ENCODE data around the gene GZF1.
A peak's percentile ranks its signal among the peaks of the same experiment; 100 is the strongest.

Gene GZF1

DNA sequence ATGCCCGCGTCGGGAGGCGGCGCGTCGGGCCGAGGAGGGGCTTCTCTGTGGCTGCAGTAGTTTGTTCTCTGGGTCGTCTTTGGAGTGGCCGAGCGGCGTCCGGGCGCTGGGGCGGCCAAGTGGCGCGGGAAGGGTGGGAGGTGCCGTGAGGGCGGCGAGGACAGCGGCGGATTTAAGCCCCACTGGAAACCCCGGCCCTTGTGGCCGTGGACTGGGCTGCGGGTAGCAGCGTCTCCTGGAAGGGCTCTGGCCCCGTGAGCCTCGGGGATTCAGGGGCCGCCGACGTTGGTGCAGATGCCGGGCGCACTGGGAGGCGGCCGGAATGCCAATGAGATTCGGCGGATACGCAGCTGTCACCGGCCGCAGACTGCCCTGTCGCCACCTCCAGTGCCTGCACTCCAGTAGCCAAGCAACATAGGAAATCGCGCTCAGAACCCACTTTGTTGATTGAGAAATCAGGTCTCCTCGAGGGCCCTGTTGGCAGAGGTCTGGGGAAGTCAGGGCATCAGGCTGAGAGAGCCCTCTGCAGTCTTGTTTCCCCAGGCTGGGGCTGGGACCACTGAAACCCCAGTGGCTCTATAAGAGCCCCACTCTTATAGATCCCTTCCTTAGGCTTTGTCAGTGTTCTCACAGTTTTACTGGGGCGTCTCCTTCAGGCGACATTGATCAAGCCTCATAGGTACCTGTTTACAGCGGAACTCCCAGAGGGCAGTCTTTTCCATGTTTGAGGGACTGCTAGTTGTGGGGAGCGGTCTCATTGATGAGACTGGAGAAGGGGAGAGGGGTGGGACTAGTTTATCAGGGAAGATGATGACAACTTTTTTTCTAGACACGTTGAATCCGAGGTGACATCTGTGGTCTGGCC is 642 bp downstream of the GZF1 start:
- Histone ChIP-seq H3K9ac (ENCODE audit: low read length) (peak overlapping the region; percentile 79), H3K36me3 (ENCODE audit: control insufficient read depth, insufficient read depth, low read length) (no peaks in the 10 kb centered on the region), H3K4me1 (ENCODE audit: control insufficient read depth, insufficient read depth, low read length) (peaks cover 44% of the 10 kb centered on the region), H3K4me3 (ENCODE audit: low read length) (peak overlapping the region; percentile 10), H3K9me3 (ENCODE audit: control insufficient read depth, low read length) (no peaks in the 10 kb centered on the region), H3K27me3 (ENCODE audit: control insufficient read depth, insufficient read depth, low read length) (no peaks in the 10 kb centered on the region)

DNA sequence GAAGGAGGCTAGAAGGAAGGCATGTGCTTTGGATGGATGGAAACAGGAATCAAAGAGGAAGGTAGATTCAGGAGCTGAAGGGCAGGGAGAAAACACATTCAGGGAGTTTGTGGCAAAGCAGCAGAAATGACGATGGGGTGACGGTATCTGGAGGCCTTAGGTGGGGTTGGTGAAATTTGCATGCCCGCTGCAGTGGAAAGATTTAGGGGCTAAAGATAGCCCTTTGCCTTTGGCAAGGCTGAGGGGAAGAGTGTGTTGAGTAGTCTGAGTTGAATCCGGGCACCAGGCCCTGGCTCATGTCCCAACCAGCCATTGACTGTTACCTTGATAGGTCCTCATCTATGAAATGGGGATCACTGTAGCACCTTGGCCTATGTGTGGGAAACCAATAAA is 1.3 kb downstream of the GZF1 start:
- peaks cover 44% of the 10 kb centered on the region for H3K4me1 ChIP-seq (ENCODE audit: control insufficient read depth, insufficient read depth, low read length)
- peak overlapping the region; percentile 10 for H3K4me3 ChIP-seq (ENCODE audit: low read length)
- no peaks in the 10 kb centered on the region for H3K27me3 ChIP-seq (ENCODE audit: control insufficient read depth, insufficient read depth, low read length)
- H3K9me3 ChIP-seq (ENCODE audit: control insufficient read depth, low read length) = no peaks in the 10 kb centered on the region
- peak overlapping the region; percentile 79 for H3K9ac ChIP-seq (ENCODE audit: low read length)
- H3K36me3 ChIP-seq (ENCODE audit: control insufficient read depth, insufficient read depth, low read length) = no peaks in the 10 kb centered on the region

- Histone ChIP-seq H3K36me3 (ENCODE audit: control insufficient read depth, insufficient read depth, low read length) (no peaks in the 10 kb centered on the region), H3K27me3 (ENCODE audit: control insufficient read depth, insufficient read depth, low read length) (no peaks in the 10 kb centered on the region), H3K4me3 (ENCODE audit: low read length) (no peak overlapping the region), H3K9ac (ENCODE audit: low read length) (no peak overlapping the region), H3K4me1 (ENCODE audit: control insufficient read depth, insufficient read depth, low read length) (peaks cover 26% of the 10 kb centered on the region), H3K9me3 (ENCODE audit: control insufficient read depth, low read length) (no peaks in the 10 kb centered on the region)
Observed at GRCh38 chr20:23365390-23366165, 3.6 kb downstream of the GZF1 start.

GRCh38 chr20:23366384-23366783 is 4.4 kb downstream of the GZF1 start:
- no peaks in the 10 kb centered on the region for H3K27me3 ChIP-seq (ENCODE audit: control insufficient read depth, insufficient read depth, low read length)
- H3K36me3 ChIP-seq (ENCODE audit: control insufficient read depth, insufficient read depth, low read length) = no peaks in the 10 kb centered on the region
- H3K4me3 ChIP-seq (ENCODE audit: low read length) = no peak overlapping the region
- H3K4me1 ChIP-seq (ENCODE audit: control insufficient read depth, insufficient read depth, low read length) = peaks cover 19% of the 10 kb centered on the region
- H3K9me3 ChIP-seq (ENCODE audit: control insufficient read depth, low read length) = no peaks in the 10 kb centered on the region
- H3K9ac ChIP-seq (ENCODE audit: low read length) = no peak overlapping the region

- Histone ChIP-seq H3K4me3 (ENCODE audit: low read length) (no peak overlapping the region), H3K9ac (ENCODE audit: low read length) (no peak overlapping the region), H3K4me1 (ENCODE audit: control insufficient read depth, insufficient read depth, low read length) (peaks cover 18% of the 10 kb centered on the region), H3K9me3 (ENCODE audit: control insufficient read depth, low read length) (no peaks in the 10 kb centered on the region), H3K36me3 (ENCODE audit: control insufficient read depth, insufficient read depth, low read length) (no peaks in the 10 kb centered on the region), H3K27me3 (ENCODE audit: control insufficient read depth, insufficient read depth, low read length) (no peaks in the 10 kb centered on the region)
Observed at GRCh38 chr20:23367770-23368169, 5.8 kb downstream of the GZF1 start.

GRCh38 chr20:23368316-23369071 is 6.5 kb downstream of the GZF1 start:
- H3K4me3 ChIP-seq (ENCODE audit: low read length) = no peak overlapping the region
- no peak overlapping the region for H3K9ac ChIP-seq (ENCODE audit: low read length)
- no peaks in the 10 kb centered on the region for H3K27me3 ChIP-seq (ENCODE audit: control insufficient read depth, insufficient read depth, low read length)
- peaks cover 10% of the 10 kb centered on the region for H3K4me1 ChIP-seq (ENCODE audit: control insufficient read depth, insufficient read depth, low read length)
- H3K9me3 ChIP-seq (ENCODE audit: control insufficient read depth, low read length) = no peaks in the 10 kb centered on the region
- H3K36me3 ChIP-seq (ENCODE audit: control insufficient read depth, insufficient read depth, low read length) = peaks cover 3% of the 10 kb centered on the region

DNA sequence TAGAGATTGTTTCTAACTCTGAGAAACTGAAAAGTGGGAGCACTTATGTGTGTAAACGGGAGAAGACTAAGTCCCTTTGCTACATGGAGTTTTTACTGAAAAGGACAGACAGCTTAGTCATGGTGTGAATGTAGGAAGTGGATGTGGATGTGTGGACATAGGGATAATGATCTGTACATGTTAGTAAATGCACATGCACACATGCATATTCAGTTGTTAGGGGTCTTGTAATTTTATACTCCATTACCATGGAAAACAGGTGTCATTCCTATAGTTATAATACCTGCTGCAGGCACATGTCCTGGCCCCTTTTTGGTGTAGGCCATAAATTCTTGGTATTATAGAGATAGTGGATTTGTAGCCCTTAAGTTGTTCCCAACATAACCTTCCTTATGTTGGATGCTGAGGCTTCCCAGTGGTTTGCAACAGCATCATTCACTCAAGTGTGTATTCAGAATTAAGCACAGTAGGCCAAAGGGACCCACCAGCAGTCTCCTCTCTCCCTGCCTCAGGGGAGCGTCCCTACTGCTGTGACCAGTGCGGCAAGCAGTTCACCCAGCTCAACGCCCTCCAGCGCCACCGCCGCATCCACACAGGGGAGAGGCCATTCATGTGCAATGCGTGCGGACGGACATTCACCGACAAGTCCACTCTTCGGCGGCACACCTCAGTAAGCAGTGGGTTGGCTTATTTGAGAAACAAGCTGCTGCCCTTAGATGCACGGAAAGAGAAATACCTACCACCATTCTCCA is 7.3 kb downstream of the GZF1 start:
- Histone ChIP-seq H3K4me1 (ENCODE audit: control insufficient read depth, insufficient read depth, low read length) (peaks cover 10% of the 10 kb centered on the region), H3K4me3 (ENCODE audit: low read length) (no peak overlapping the region), H3K36me3 (ENCODE audit: control insufficient read depth, insufficient read depth, low read length) (peaks cover 5% of the 10 kb centered on the region)

GRCh38 chr20:23370274-23370673 is 8.3 kb downstream of the GZF1 start:
- peaks cover 10% of the 10 kb centered on the region for H3K4me1 ChIP-seq (ENCODE audit: control insufficient read depth, insufficient read depth, low read length)

More for the DNA sequence above, 7.3 kb downstream of the GZF1 start:
- Histone ChIP-seq H3K27me3 (ENCODE audit: control insufficient read depth, insufficient read depth, low read length) (no peaks in the 10 kb centered on the region), H3K9me3 (ENCODE audit: control insufficient read depth, low read length) (no peaks in the 10 kb centered on the region), H3K9ac (ENCODE audit: low read length) (no peak overlapping the region)

DNA sequence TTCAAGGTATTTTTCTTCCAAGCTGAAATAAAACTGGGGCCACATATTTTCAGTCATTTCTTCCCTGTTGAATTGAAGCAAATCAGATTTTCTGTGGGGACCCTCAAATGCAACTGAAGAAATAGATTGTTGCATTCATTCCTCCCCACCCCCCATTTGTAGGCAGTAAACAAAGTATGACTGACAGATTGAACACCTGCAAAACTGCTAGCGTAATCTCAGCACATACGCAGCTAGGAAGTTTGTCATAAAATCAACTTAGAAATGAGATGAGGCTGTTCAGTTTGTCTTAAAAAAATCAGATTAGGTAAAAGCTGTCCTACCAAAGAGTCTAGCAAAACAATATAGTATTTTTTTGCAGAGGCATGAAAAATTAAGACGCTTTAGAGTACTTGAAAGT is 8.9 kb downstream of the GZF1 start:
- H3K9me3 ChIP-seq (ENCODE audit: control insufficient read depth, low read length) = no peaks in the 10 kb centered on the region
- H3K9ac ChIP-seq (ENCODE audit: low read length) = no peak overlapping the region
- peaks cover 5% of the 10 kb centered on the region for H3K36me3 ChIP-seq (ENCODE audit: control insufficient read depth, insufficient read depth, low read length)
- peaks cover 9% of the 10 kb centered on the region for H3K4me1 ChIP-seq (ENCODE audit: control insufficient read depth, insufficient read depth, low read length)
- no peaks in the 10 kb centered on the region for H3K27me3 ChIP-seq (ENCODE audit: control insufficient read depth, insufficient read depth, low read length)
- no peak overlapping the region for H3K4me3 ChIP-seq (ENCODE audit: low read length)

More at GRCh38 chr20:23370274-23370673, 8.3 kb downstream of the GZF1 start:
- H3K4me3 ChIP-seq (ENCODE audit: low read length) = no peak overlapping the region
- H3K36me3 ChIP-seq (ENCODE audit: control insufficient read depth, insufficient read depth, low read length) = peaks cover 5% of the 10 kb centered on the region
- H3K9me3 ChIP-seq (ENCODE audit: control insufficient read depth, low read length) = no peaks in the 10 kb centered on the region
- no peaks in the 10 kb centered on the region for H3K27me3 ChIP-seq (ENCODE audit: control insufficient read depth, insufficient read depth, low read length)
- no peak overlapping the region for H3K9ac ChIP-seq (ENCODE audit: low read length)

- peaks cover 5% of the 10 kb centered on the region for H3K36me3 ChIP-seq (ENCODE audit: control insufficient read depth, insufficient read depth, low read length)
- peaks cover 2% of the 10 kb centered on the region for H3K4me1 ChIP-seq (ENCODE audit: control insufficient read depth, insufficient read depth, low read length)
- no peaks in the 10 kb centered on the region for H3K27me3 ChIP-seq (ENCODE audit: control insufficient read depth, insufficient read depth, low read length)
- H3K9ac ChIP-seq (ENCODE audit: low read length) = no peak overlapping the region
- no peak overlapping the region for H3K4me3 ChIP-seq (ENCODE audit: low read length)
- H3K9me3 ChIP-seq (ENCODE audit: control insufficient read depth, low read length) = no peaks in the 10 kb centered on the region
Observed at GRCh38 chr20:23371496-23371895, 9.5 kb downstream of the GZF1 start.

- Histone ChIP-seq H3K9ac (ENCODE audit: low read length) (no peak overlapping the region), H3K4me3 (ENCODE audit: low read length) (no peak overlapping the region), H3K9me3 (ENCODE audit: control insufficient read depth, low read length) (no peaks in the 10 kb centered on the region), H3K4me1 (ENCODE audit: control insufficient read depth, insufficient read depth, low read length) (no peaks in the 10 kb centered on the region), H3K27me3 (ENCODE audit: control insufficient read depth, insufficient read depth, low read length) (no peaks in the 10 kb centered on the region), H3K36me3 (ENCODE audit: control insufficient read depth, insufficient read depth, low read length) (peaks cover 5% of the 10 kb centered on the region)
Observed at GRCh38 chr20:23374441-23374840, 12.5 kb downstream of the GZF1 start.

All from mucosa of stomach (tissue), 1 donor.